Peyer's patch (tissue), 4 donors: ENCODE data around the gene TTC31. TPM values are rescaled to one million over a fixed set of nuclear protein-coding genes. Genes with fewer than 3 reads are reported as not detected.
A peak's percentile ranks its signal among the peaks of the same experiment; 100 is the strongest.

ENCODE experiments used
- DNase-seq, 3 donors: peaks; one replicate each; pipeline ENCODE4 v3.0.0-alpha.2; 2017 to 2019
- H3K27ac ChIP-seq, 4 donors: fragments of 200-600 bp; sonication (generic); one replicate each; pipeline ENCODE4 v1.5.1; 2016 to 2019
- H3K27me3 ChIP-seq, 2 donors: fragments of 200-600 bp; sonication (generic); one replicate each; pipeline ENCODE4 v1.5.1; 2019
- H3K36me3 ChIP-seq, 3 donors: fragments of 200-600 bp; sonication (generic); one replicate each; pipeline ENCODE4 v1.5.1; 2016 to 2019
- H3K4me1 ChIP-seq, 4 donors: fragments of 200-600 bp; sonication (generic); one replicate each; pipeline ENCODE4 v1.5.1; 2016 to 2019
- H3K4me3 ChIP-seq, 4 donors: fragments of 200-600 bp; sonication (generic); 1 replicate in 3 of 4; 2 replicates in 1 of 4; pipeline ENCODE4 v1.5.1; 2016 to 2019; ENCODE audit warnings: mild to moderate bottlenecking in 1 of 4
- H3K9me3 ChIP-seq, 4 donors: fragments of 200-600 bp; sonication (generic); one replicate each; pipeline ENCODE4 v1.5.1; 2016 to 2019; ENCODE audit warnings: mild to moderate bottlenecking in 1 of 4
- CTCF ChIP-seq, 6 experiments: fragments of 450-650 bp in 4 of 6; fragments of 200-600 bp in 2 of 6; sonication (generic) in 1 of 6; IDR thresholded peaks; one replicate each; pipeline ENCODE4 v1.5.1; 2017 to 2019; ENCODE audit warnings: antibody characterized with exemption in 6 of 6, mild to moderate bottlenecking in 3 of 6, moderate library complexity in 1 of 6
- POLR2A ChIP-seq, 2 donors: fragments of 450-650 bp; IDR thresholded peaks; one replicate each; pipeline ENCODE4 v1.5.1; 2017; ENCODE audit warnings: antibody characterized with exemption in 2 of 2, mild to moderate bottlenecking in 2 of 2, moderate library complexity in 2 of 2
- total RNA-seq, 4 donors: library from RNA; depleted of rRNA; stranded (reverse); fragments of >200 nt; gene quantifications; one replicate each; pipeline ENCODE4 v1.1.0, GENCODE V29; 2016

The TTC31 gene
- total RNA-seq, 4 donors from 2014 or later, result 42.9 to 79.5 (median 65.2) TPM

GRCh38 chr2:74497777-74498499, 15.1 kb downstream of the TTC31 start:
- peak overlapping the region in 3 of 4 donors; percentile 16 to 49 (median 25) for H3K27ac ChIP-seq
- peak overlapping the region; percentile 30 to 60 (median 52) for H3K4me3 ChIP-seq
- no peaks in the 10 kb centered on the region for H3K27me3 ChIP-seq
- no peak for TF ChIP-seq CTCF (IDR thresholded peaks at IDR 0.05)
- TF ChIP-seq POLR2A (IDR thresholded peaks at IDR 0.05), result no peak
- DNase-seq, result peak in 2 of 3 donors; percentile 68 to 74
- no peaks in the 10 kb centered on the region for H3K9me3 ChIP-seq
- H3K4me1 ChIP-seq, result peaks cover 3 to 42% (median 21%) of the 10 kb centered on the region in 4 donors
- H3K36me3 ChIP-seq, result peaks cover 0 to 16% (median 0%) of the 10 kb centered on the region in 3 donors

- H3K36me3 ChIP-seq, result peaks cover 0 to 8% (median 0%) of the 10 kb centered on the region in 3 donors
- no peaks in the 10 kb centered on the region for H3K27me3 ChIP-seq
- peak overlapping the region; percentile 30 to 60 (median 52) for H3K4me3 ChIP-seq
- peak overlapping the region in 3 of 4 donors; percentile 16 to 49 (median 29) for H3K27ac ChIP-seq
- TF ChIP-seq CTCF (IDR thresholded peaks at IDR 0.05) (no peak), POLR2A (IDR thresholded peaks at IDR 0.05) (no peak)
- peak in 2 of 3 donors; percentile 55 to 70 for DNase-seq
- H3K9me3 ChIP-seq, result no peaks in the 10 kb centered on the region
- H3K4me1 ChIP-seq, result peaks cover 3 to 46% (median 26%) of the 10 kb centered on the region in 4 donors
These were observed 15.8 kb downstream of the TTC31 start for GRCh38 chr2:74498500-74499266.

GRCh38 chr2:74499267-74499939, 16.5 kb downstream of the TTC31 start, which contains the start of gene LBX2:
TSS of gene LBX2 (minus strand) at chr2:74499603. CDS start at chr2:74499537, 66 bp downstream.
- Histone ChIP-seq H3K4me1 (peaks cover 3 to 53% (median 26%) of the 10 kb centered on the region in 4 donors), H3K27me3 (no peaks in the 10 kb centered on the region), H3K27ac (peak within 1 kb of the TSS in 3 of 4 donors; percentile 16 to 49 (median 29)), H3K4me3 (peak within 1 kb of the TSS; percentile 30 to 60 (median 52)), H3K9me3 (no peaks in the 10 kb centered on the region), H3K36me3 (peaks cover 0 to 1% (median 0%) of the 10 kb centered on the region in 3 donors)
- peak in 1 of 3 donors; percentile 63 for DNase-seq
- TF ChIP-seq POLR2A (IDR thresholded peaks at IDR 0.05) (peak in 1 of 2 donors; percentile 18), CTCF (IDR thresholded peaks at IDR 0.05) (no peak)

- Histone ChIP-seq H3K9me3 (no peaks in the 10 kb centered on the region), H3K4me1 (peaks cover 3 to 59% (median 26%) of the 10 kb centered on the region in 4 donors), H3K4me3 (peak overlapping the region in 2 of 4 donors; percentile 50 to 53), H3K27me3 (no peaks in the 10 kb centered on the region), H3K36me3 (peaks cover 0 to 3% (median 0%) of the 10 kb centered on the region in 3 donors), H3K27ac (no peak overlapping the region)
- DNase-seq, result no peak
- TF ChIP-seq POLR2A (IDR thresholded peaks at IDR 0.05) (no peak), CTCF (IDR thresholded peaks at IDR 0.05) (no peak)
These were observed 17.2 kb downstream of the TTC31 start for GRCh38 chr2:74499940-74500577.

- H3K36me3 ChIP-seq, result peaks cover 0 to 8% (median 0%) of the 10 kb centered on the region in 3 donors
- no peak for DNase-seq
- H3K9me3 ChIP-seq, result no peaks in the 10 kb centered on the region
- TF ChIP-seq CTCF (IDR thresholded peaks at IDR 0.05) (no peak), POLR2A (IDR thresholded peaks at IDR 0.05) (no peak)
- no peak overlapping the region for H3K4me3 ChIP-seq
- H3K4me1 ChIP-seq, result peaks cover 3 to 64% (median 26%) of the 10 kb centered on the region in 4 donors
- no peaks in the 10 kb centered on the region for H3K27me3 ChIP-seq
- no peak overlapping the region for H3K27ac ChIP-seq
These were observed 17.7 kb downstream of the TTC31 start for GRCh38 chr2:74500578-74500946.
